ENCODE data around the gene BIK. TPM values are rescaled to one million over a fixed set of nuclear protein-coding genes. Genes with fewer than 3 reads are reported as not detected.

Gene BIK
- total RNA-seq, 2 donors from 2014 or later, result 0.63 TPM; not detected in 1

GRCh38 chr22:43127166-43127908, 16.8 kb downstream of the BIK start:
- Histone ChIP-seq H3K36me3 (no peaks in the 10 kb centered on the region), H3K4me1 (peaks cover 0 to 29% of the 10 kb centered on the region in 2 donors), H3K27me3 (no peaks in the 10 kb centered on the region), H3K27ac (no peak overlapping the region), H3K9me3 (no peaks in the 10 kb centered on the region), H3K4me3 (no peak overlapping the region)
- TF ChIP-seq, protein P1, sequence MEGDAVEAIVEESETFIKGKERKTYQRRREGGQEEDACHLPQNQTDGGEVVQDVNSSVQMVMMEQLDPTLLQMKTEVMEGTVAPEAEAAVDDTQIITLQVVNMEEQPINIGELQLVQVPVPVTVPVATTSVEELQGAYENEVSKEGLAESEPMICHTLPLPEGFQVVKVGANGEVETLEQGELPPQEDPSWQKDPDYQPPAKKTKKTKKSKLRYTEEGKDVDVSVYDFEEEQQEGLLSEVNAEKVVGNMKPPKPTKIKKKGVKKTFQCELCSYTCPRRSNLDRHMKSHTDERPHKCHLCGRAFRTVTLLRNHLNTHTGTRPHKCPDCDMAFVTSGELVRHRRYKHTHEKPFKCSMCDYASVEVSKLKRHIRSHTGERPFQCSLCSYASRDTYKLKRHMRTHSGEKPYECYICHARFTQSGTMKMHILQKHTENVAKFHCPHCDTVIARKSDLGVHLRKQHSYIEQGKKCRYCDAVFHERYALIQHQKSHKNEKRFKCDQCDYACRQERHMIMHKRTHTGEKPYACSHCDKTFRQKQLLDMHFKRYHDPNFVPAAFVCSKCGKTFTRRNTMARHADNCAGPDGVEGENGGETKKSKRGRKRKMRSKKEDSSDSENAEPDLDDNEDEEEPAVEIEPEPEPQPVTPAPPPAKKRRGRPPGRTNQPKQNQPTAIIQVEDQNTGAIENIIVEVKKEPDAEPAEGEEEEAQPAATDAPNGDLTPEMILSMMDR (IDR thresholded peaks at IDR 0.05), result no peak
- no peak for DNase-seq (ENCODE audit: low spot score)

- Histone ChIP-seq H3K4me1 (peaks cover 0 to 33% of the 10 kb centered on the region in 2 donors), H3K27ac (no peak overlapping the region), H3K4me3 (no peak overlapping the region), H3K36me3 (peaks cover 7% of the 10 kb centered on the region), H3K27me3 (no peaks in the 10 kb centered on the region), H3K9me3 (no peaks in the 10 kb centered on the region)
- no peak for DNase-seq (ENCODE audit: low spot score)
- TF ChIP-seq, protein P1 (IDR thresholded peaks at IDR 0.05), result no peak
These were observed 17.6 kb downstream of the BIK start for GRCh38 chr22:43128116-43128515.

GRCh38 chr22:43128928-43129424, 18.4 kb downstream of the BIK start:
- H3K36me3 ChIP-seq, result peaks cover 12% of the 10 kb centered on the region
- no peak overlapping the region for H3K4me3 ChIP-seq
- no peak overlapping the region for H3K27ac ChIP-seq
- no peak for DNase-seq (ENCODE audit: low spot score)
- H3K9me3 ChIP-seq, result no peaks in the 10 kb centered on the region
- H3K4me1 ChIP-seq, result peaks cover 0 to 33% of the 10 kb centered on the region in 2 donors
- no peaks in the 10 kb centered on the region for H3K27me3 ChIP-seq
- TF ChIP-seq, protein P1 (IDR thresholded peaks at IDR 0.05), result no peak

GRCh38 chr22:43129426-43130425, 19.2 kb downstream of the BIK start:
- TF ChIP-seq, protein P1 (IDR thresholded peaks at IDR 0.05), result no peak
- no peak for DNase-seq (ENCODE audit: low spot score)
- Histone ChIP-seq H3K4me1 (peaks cover 0 to 33% of the 10 kb centered on the region in 2 donors), H3K9me3 (no peaks in the 10 kb centered on the region), H3K27ac (no peak overlapping the region), H3K27me3 (no peaks in the 10 kb centered on the region), H3K36me3 (peaks cover 20% of the 10 kb centered on the region), H3K4me3 (no peak overlapping the region)

- Histone ChIP-seq H3K9me3 (no peaks in the 10 kb centered on the region), H3K27me3 (no peaks in the 10 kb centered on the region), H3K4me3 (no peak overlapping the region), H3K27ac (peak overlapping the region; percentile 32 to 45), H3K4me1 (peaks cover 0 to 33% of the 10 kb centered on the region in 2 donors), H3K36me3 (peaks cover 30% of the 10 kb centered on the region)
- no peak for DNase-seq (ENCODE audit: low spot score)
- TF ChIP-seq, protein P1 (IDR thresholded peaks at IDR 0.05), result no peak
These were observed 21.4 kb downstream of the BIK start for GRCh38 chr22:43131773-43132501.

Data from right atrium auricular region (tissue), 2 donors.